HG02588 (cell line): ENCODE measurements around the gene AUH.

Experiments
- ATAC-seq: cut with Tn5 transposase; IDR thresholded peaks from one replicate; pipeline ENCODE4 v1.9.1; 2021; ENCODE audit warnings: mild to moderate bottlenecking, moderate library complexity; ENCODE audit not compliant: unreplicated experiment

AUH gene

GRCh38 chr9:91177661-91178280 lies 183.9 kb downstream of the AUH start:
- no peak for ATAC-seq

- no peak for ATAC-seq
Measured at GRCh38 chr9:91177081-91177480, 184.6 kb downstream of the AUH start.

GRCh38 chr9:91176426-91176825 lies 185.3 kb downstream of the AUH start:
- ATAC-seq: no peak

GRCh38 chr9:91174772-91175171 lies 186.9 kb downstream of the AUH start:
- ATAC-seq: no peak

- ATAC-seq: no peak
Measured at GRCh38 chr9:91172329-91172728, 189.4 kb downstream of the AUH start.

- ATAC-seq: no peak
Measured at GRCh38 chr9:91170951-91171350, 190.8 kb downstream of the AUH start.

- no peak for ATAC-seq
Measured at GRCh38 chr9:91166796-91167366, 194.8 kb downstream of the AUH start.

GRCh38 chr9:91164724-91165520 lies 196.8 kb downstream of the AUH start:
- no peak for ATAC-seq
